PC-9 (cell line): ENCODE results near the gene NHS.

Experiments
- EZH2 ChIP-seq: fragments of 200-600 bp; sonication (generic); IDR thresholded peaks from 2 replicates; pipeline ENCODE4 v1.8.0; 2017; ENCODE audit warnings: antibody characterized with exemption, low read depth
- TF ChIP-seq, protein P1 (sequence below): fragments of 200-600 bp; sonication (generic); conservative IDR thresholded peaks from 2 replicates; pipeline ENCODE4 v1.6.1; 2017; ENCODE audit warnings: mixed run types, antibody characterized with exemption, mild to moderate bottlenecking, moderate library complexity

GRCh38 chrX:17380221-17380620 is 5.2 kb downstream of the NHS start:
- TF ChIP-seq, protein P1, sequence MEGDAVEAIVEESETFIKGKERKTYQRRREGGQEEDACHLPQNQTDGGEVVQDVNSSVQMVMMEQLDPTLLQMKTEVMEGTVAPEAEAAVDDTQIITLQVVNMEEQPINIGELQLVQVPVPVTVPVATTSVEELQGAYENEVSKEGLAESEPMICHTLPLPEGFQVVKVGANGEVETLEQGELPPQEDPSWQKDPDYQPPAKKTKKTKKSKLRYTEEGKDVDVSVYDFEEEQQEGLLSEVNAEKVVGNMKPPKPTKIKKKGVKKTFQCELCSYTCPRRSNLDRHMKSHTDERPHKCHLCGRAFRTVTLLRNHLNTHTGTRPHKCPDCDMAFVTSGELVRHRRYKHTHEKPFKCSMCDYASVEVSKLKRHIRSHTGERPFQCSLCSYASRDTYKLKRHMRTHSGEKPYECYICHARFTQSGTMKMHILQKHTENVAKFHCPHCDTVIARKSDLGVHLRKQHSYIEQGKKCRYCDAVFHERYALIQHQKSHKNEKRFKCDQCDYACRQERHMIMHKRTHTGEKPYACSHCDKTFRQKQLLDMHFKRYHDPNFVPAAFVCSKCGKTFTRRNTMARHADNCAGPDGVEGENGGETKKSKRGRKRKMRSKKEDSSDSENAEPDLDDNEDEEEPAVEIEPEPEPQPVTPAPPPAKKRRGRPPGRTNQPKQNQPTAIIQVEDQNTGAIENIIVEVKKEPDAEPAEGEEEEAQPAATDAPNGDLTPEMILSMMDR = no peak
- TF ChIP-seq EZH2 = no peak
